Colonic mucosa (tissue), 4 donors: ENCODE measurements around the gene ADAMTS16. TPM values are rescaled to one million over a fixed set of nuclear protein-coding genes. Genes with fewer than 3 reads are reported as not detected.

Source experiments
- DNase-seq: peaks from one replicate; pipeline ENCODE4 v3.0.0-alpha.2; 2020
- H3K27ac ChIP-seq: fragments of 200-600 bp; one replicate; pipeline ENCODE4 v1.8.0; 2021
- H3K27me3 ChIP-seq: fragments of 200-600 bp; one replicate; pipeline ENCODE4 v1.8.0; 2021
- H3K36me3 ChIP-seq: fragments of 200-600 bp; one replicate; pipeline ENCODE4 v1.8.0; 2021
- H3K4me1 ChIP-seq: fragments of 200-600 bp; one replicate; pipeline ENCODE4 v1.8.0; 2021; ENCODE audit warnings: mild to moderate bottlenecking
- H3K4me3 ChIP-seq: fragments of 200-600 bp; one replicate; pipeline ENCODE4 v1.8.0; 2021
- H3K9ac ChIP-seq, 2 donors: one replicate each; pipeline ENCODE4 v1.7.0; 2013; ENCODE audit warnings: control low read depth in 2 of 2, low read depth in 2 of 2, low read length in 2 of 2
- H3K9me3 ChIP-seq: fragments of 200-600 bp; one replicate; pipeline ENCODE4 v1.8.0; 2021
- intact Hi-C: fragments of 100-400 bp; cut with DNase I; formaldehyde crosslinking; loops from one replicate; pipeline ENCODE4 v1.14.1; 2022
- total RNA-seq, 2 donors: library from RNA; stranded (reverse); fragmentation: NEBNext Ultra II Directional in 1 of 2; extraction: Animal tissue kit (Norgen Biotek cat#: 25700) in 1 of 2; gene quantifications; one replicate each; pipeline ENCODE4 v1.2.1, GENCODE V29; 2021
- TF ChIP-seq, protein P1 (sequence below): fragments of 200-600 bp; IDR thresholded peaks from one replicate; pipeline ENCODE4 v1.8.0; 2022; ENCODE audit warnings: antibody characterized with exemption, mild to moderate bottlenecking
- donor health status: healthy.
- donor health status: DM: no; HTN: no; CAD: no.
- donor health status: DM: no; HTN: no; CAD: no.

The ADAMTS16 gene
- total RNA-seq, 2 donors from 2014 or later, result 0.16 TPM; not detected in 1

DNA sequence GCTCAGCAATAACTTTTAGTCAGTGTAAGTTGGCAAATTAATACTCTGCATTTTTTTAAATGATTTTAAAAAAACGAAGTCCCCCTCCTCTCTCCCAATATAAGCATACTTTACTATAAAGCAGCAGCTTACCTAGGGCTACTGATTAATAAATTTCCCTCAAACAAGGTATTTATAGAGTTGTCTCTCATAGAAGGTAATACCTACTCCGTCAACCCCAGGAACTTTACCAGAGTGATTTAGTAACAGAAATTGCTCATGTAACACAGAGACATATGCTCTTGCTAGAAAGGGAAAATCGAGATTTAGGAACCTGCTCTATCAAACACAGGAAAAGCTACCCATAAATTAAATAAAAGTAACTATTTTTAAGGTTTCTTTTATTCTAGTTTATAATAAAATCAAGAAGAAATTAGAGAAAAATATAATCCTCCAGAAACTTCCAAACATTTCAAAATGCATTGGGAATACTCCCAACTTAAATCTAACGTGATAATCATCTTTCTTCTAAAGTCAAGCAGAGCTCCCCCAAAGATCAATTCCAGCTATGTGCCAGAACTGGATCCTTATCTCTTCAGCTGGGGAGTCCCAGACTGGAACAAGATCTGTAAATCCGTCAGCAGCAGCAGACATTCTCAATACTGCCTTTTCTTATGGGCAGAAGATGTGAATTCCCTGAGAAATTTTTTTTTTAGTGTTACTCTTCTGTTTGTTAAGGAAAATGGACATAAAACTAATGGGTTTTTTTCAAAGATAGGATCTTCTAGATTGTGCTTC, 69.6 kb downstream of the ADAMTS16 start:
- intact Hi-C loops, result no loop called here
- H3K27ac ChIP-seq, result no peak overlapping the region
- TF ChIP-seq, protein P1, sequence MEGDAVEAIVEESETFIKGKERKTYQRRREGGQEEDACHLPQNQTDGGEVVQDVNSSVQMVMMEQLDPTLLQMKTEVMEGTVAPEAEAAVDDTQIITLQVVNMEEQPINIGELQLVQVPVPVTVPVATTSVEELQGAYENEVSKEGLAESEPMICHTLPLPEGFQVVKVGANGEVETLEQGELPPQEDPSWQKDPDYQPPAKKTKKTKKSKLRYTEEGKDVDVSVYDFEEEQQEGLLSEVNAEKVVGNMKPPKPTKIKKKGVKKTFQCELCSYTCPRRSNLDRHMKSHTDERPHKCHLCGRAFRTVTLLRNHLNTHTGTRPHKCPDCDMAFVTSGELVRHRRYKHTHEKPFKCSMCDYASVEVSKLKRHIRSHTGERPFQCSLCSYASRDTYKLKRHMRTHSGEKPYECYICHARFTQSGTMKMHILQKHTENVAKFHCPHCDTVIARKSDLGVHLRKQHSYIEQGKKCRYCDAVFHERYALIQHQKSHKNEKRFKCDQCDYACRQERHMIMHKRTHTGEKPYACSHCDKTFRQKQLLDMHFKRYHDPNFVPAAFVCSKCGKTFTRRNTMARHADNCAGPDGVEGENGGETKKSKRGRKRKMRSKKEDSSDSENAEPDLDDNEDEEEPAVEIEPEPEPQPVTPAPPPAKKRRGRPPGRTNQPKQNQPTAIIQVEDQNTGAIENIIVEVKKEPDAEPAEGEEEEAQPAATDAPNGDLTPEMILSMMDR, result no peak
- no peak overlapping the region for H3K4me3 ChIP-seq
- no peaks in the 10 kb centered on the region for H3K36me3 ChIP-seq
- H3K9ac ChIP-seq, result no peak overlapping the region
- no peaks in the 10 kb centered on the region for H3K9me3 ChIP-seq
- H3K4me1 ChIP-seq, result no peaks in the 10 kb centered on the region
- no peak for DNase-seq
- H3K27me3 ChIP-seq, result no peaks in the 10 kb centered on the region

DNA sequence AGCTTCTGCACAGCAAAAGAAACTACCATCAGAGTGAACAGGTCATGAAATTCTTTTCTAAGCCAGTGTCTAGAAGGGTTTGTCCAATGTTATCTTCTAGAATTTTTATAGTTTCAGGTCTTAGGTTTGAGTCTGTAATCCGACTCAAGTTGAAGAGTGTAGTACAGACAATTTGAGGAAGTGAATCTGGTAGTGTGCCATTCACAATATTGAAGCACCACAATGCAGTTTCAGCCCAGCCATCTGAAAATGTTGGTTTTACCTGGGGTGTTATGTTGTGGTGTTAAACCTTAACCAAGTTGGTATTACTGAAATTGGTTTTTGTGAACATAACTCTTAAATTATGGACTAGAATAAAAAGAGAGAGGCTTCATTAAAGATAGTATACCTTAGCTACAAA, 77.2 kb downstream of the ADAMTS16 start:
- H3K4me1 ChIP-seq, result no peaks in the 10 kb centered on the region
- intact Hi-C loops, result no loop called here
- H3K27me3 ChIP-seq, result no peaks in the 10 kb centered on the region
- no peak overlapping the region for H3K9ac ChIP-seq
- H3K36me3 ChIP-seq, result no peaks in the 10 kb centered on the region
- no peaks in the 10 kb centered on the region for H3K9me3 ChIP-seq
- no peak overlapping the region for H3K4me3 ChIP-seq
- TF ChIP-seq, protein P1, result no peak
- no peak overlapping the region for H3K27ac ChIP-seq
- DNase-seq, result no peak

GRCh38 chr5:5218396-5218795, 78.3 kb downstream of the ADAMTS16 start:
- Histone ChIP-seq H3K36me3 (no peaks in the 10 kb centered on the region), H3K4me3 (no peak overlapping the region), H3K4me1 (no peaks in the 10 kb centered on the region), H3K27ac (no peak overlapping the region), H3K9ac (no peak overlapping the region), H3K9me3 (no peaks in the 10 kb centered on the region), H3K27me3 (no peaks in the 10 kb centered on the region)
- no peak for DNase-seq
- intact Hi-C loops, result no loop called here
- TF ChIP-seq, protein P1, result no peak

GRCh38 chr5:5219541-5219940, 79.4 kb downstream of the ADAMTS16 start:
- DNase-seq, result no peak
- TF ChIP-seq, protein P1, result no peak
- intact Hi-C loops, result no loop called here
- H3K27ac ChIP-seq, result no peak overlapping the region
- no peaks in the 10 kb centered on the region for H3K36me3 ChIP-seq
- H3K4me1 ChIP-seq, result no peaks in the 10 kb centered on the region
- no peak overlapping the region for H3K4me3 ChIP-seq
- H3K27me3 ChIP-seq, result no peaks in the 10 kb centered on the region
- H3K9ac ChIP-seq, result no peak overlapping the region
- no peaks in the 10 kb centered on the region for H3K9me3 ChIP-seq

DNA sequence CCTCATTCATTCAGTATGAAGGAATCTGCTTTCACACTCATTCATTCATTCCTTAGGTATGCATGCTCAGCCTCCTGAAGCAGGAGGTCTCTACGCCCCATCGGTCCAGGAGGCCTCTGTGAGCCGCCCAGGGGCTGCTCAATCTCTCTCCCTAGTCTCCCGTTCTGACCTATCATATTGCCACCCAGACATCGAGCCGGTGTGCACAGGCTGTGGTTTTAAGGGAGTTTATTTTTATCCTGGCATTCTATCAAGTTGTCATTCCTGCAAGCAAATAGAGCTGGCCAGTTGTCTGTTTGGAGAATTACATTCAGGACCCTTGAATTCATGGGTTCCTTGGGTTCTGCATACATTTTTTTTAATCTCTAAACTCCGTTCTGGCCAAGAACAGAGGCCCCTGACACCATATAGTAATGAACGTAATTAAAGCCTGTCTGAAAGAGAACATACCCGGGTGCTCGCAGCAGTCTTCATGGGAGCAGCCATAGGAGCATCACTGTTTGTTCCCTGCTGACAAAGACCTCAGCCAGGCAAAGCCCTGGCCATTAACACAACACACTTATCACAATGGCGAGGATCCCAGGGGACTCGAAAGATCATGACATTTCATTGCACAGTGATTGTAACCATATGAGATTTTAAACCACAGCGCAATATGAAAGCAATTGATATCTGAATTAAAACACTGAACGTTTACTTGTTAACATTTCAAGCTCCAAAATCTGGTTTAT, 80.9 kb downstream of the ADAMTS16 start:
- Histone ChIP-seq H3K4me3 (no peak overlapping the region), H3K27ac (no peak overlapping the region), H3K36me3 (no peaks in the 10 kb centered on the region), H3K9me3 (no peaks in the 10 kb centered on the region), H3K27me3 (no peaks in the 10 kb centered on the region), H3K4me1 (no peaks in the 10 kb centered on the region), H3K9ac (no peak overlapping the region)
- no peak for DNase-seq
- intact Hi-C loops, result no loop called here
- TF ChIP-seq, protein P1, result no peak
